ENCODE measurements around the gene PIGN.

GRCh38 chr18:62073461-62074281 lies 113.2 kb downstream of the PIGN start:
- TF ChIP-seq CTCF (IDR thresholded peaks at IDR 0.05) (no peak), POLR2AphosphoS5 (IDR thresholded peaks at IDR 0.05; ENCODE audit: low read depth, low read length) (no peak), REST (IDR thresholded peaks at IDR 0.05; ENCODE audit: insufficient read depth in 1 of 2, low read depth in 2 of 2, low read length in 1 of 2) (no peak), SIN3A (IDR thresholded peaks at IDR 0.05; ENCODE audit: borderline replicate concordance, insufficient read depth, low read depth, low read length) (no peak)
